Activated naive CD4-positive, alpha-beta T cell treated with Interleukin-2 at 50 U/mL for 16 hours (primary cell): Measurements from ENCODE around the gene C1orf167.

Experiments
- DNase-seq: peaks from one replicate; pipeline ENCODE4 v3.0.0-alpha.2; 2020

C1orf167 gene

GRCh38 chr1:11838349-11839272, 76.6 kb downstream of the C1orf167 start:
- peak; percentile 74 for DNase-seq
